Kidney (tissue), 14 donors: ENCODE measurements around the gene PF4V1. TPM values are rescaled to one million over a fixed set of nuclear protein-coding genes. Genes with fewer than 3 reads are reported as not detected.

ENCODE experiments used
- DNase-seq, 5 donors: peaks; one replicate each; pipeline ENCODE4 v3.0.0-alpha.2; 2013 to 2020
- FAIRE-seq: peaks from 2 replicates; lab custom pipeline; 2012; peaks lifted over from hg19 to GRCh38; lab: Jason Lieb, UNC
- H3K27ac ChIP-seq, 2 donors: one replicate each; pipeline ENCODE4 v1.7.0; 2013; ENCODE audit warnings: low read depth in 2 of 2, low read length in 2 of 2, inconsistent platforms in 1 of 2
- H3K27me3 ChIP-seq: one replicate; pipeline ENCODE4 v1.7.1; 2013; ENCODE audit warnings: low read length, inconsistent platforms; ENCODE audit not compliant: control insufficient read depth, insufficient read depth
- H3K36me3 ChIP-seq, 3 donors: one replicate each; pipeline versions ENCODE4 v1.7.0 to v1.7.1; 2013; ENCODE audit warnings: low read length in 3 of 3, control low read depth in 1 of 3, inconsistent platforms in 1 of 3; ENCODE audit not compliant: insufficient read depth in 3 of 3, control insufficient read depth in 2 of 3
- H3K4me1 ChIP-seq, 3 donors: one replicate each; pipeline versions ENCODE4 v1.7.0 to v1.7.1; 2013; ENCODE audit warnings: low read length in 3 of 3, inconsistent platforms in 1 of 3, low read depth in 1 of 3; ENCODE audit not compliant: control insufficient read depth in 2 of 3, insufficient read depth in 2 of 3
- H3K4me3 ChIP-seq, 3 donors: one replicate each; pipeline versions ENCODE4 v1.7.0 to v1.8.1; 2013; ENCODE audit warnings: low read length in 3 of 3, control low read depth in 1 of 3, inconsistent platforms in 1 of 3
- H3K9ac ChIP-seq, 3 donors: one replicate each; pipeline versions ENCODE4 v1.7.0 to v1.7.1; 2013; ENCODE audit warnings: low read length in 3 of 3, control low read depth in 1 of 3, inconsistent platforms in 1 of 3
- H3K9me3 ChIP-seq, 3 donors: one replicate each; pipeline versions ENCODE4 v1.7.0 to v1.7.1; 2013; ENCODE audit warnings: low read length in 3 of 3, control low read depth in 1 of 3, inconsistent platforms in 1 of 3; ENCODE audit not compliant: control insufficient read depth in 2 of 3, insufficient read depth in 1 of 3
- CTCF ChIP-seq: IDR thresholded peaks from 3 replicates; pipeline ENCODE4 v1.5.1; 2012; ENCODE audit warnings: mild to moderate bottlenecking, moderate library complexity, borderline replicate concordance; ENCODE audit not compliant: insufficient read depth; ENCODE audit errors: extremely low read depth
- intact Hi-C: fragments of 100-400 bp; cut with DNase I; formaldehyde crosslinking; loops from one replicate; pipeline ENCODE4 v1.11.1; 2022
- polyA plus RNA-seq: library from polyadenylated mRNA; stranded (reverse); fragments of 350-450 nt; fragmentation: Illumina TruSeq; extraction: RNeasy Lipid Tissue Mini Kit (QIAGEN cat#74804); gene quantifications from one replicate; pipeline ENCODE4 v1.2.3, GENCODE V29; 2014; ENCODE audit warnings: low read depth, low replicate concordance; ENCODE audit not compliant: insufficient read depth
- total RNA-seq: library from RNA; stranded (reverse); fragmentation: NEBNext Ultra II Directional; extraction: Animal tissue kit (Norgen Biotek cat#: 25700); gene quantifications from one replicate; pipeline ENCODE4 v1.2.1, GENCODE V29; 2021
- donor health status: control.
- donor health status: control.
- donor health status: control.
- donor health status: control.
- donor health status: control.
- donor health status: DM: yes; HTN: yes; CAD: no.
- donor health status: Normal renal cell carcinoma (clear cell type).

PF4V1 gene
- total and polyA plus RNA-seq, 2 donors from 2014 or later = 1.0 TPM; not detected in 1

- DNase-seq (no peak), FAIRE-seq (no peak)
- no peaks in the 10 kb centered on the region for H3K27me3 ChIP-seq
- no peaks in the 10 kb centered on the region for H3K36me3 ChIP-seq
- H3K9ac ChIP-seq = no peak overlapping the region
- TF ChIP-seq CTCF = no peak
- H3K9me3 ChIP-seq = no peaks in the 10 kb centered on the region
- no peak overlapping the region for H3K4me3 ChIP-seq
- intact Hi-C loops = no loop called here
- H3K4me1 ChIP-seq = no peaks in the 10 kb centered on the region
- no peak overlapping the region for H3K27ac ChIP-seq
These were observed 31.8 kb upstream of the PF4V1 start for GRCh38 chr4:73821325-73821724.

- FAIRE-seq = no peak
- no peak overlapping the region for H3K27ac ChIP-seq
- H3K4me3 ChIP-seq = no peak overlapping the region
- DNase-seq = no peak
- H3K27me3 ChIP-seq = no peaks in the 10 kb centered on the region
- no peaks in the 10 kb centered on the region for H3K36me3 ChIP-seq
- no peak overlapping the region for H3K9ac ChIP-seq
- no peak for TF ChIP-seq CTCF
- no peaks in the 10 kb centered on the region for H3K9me3 ChIP-seq
- intact Hi-C loops = no loop called here
- no peaks in the 10 kb centered on the region for H3K4me1 ChIP-seq
These were observed 30.7 kb upstream of the PF4V1 start for GRCh38 chr4:73822389-73822788.

DNA sequence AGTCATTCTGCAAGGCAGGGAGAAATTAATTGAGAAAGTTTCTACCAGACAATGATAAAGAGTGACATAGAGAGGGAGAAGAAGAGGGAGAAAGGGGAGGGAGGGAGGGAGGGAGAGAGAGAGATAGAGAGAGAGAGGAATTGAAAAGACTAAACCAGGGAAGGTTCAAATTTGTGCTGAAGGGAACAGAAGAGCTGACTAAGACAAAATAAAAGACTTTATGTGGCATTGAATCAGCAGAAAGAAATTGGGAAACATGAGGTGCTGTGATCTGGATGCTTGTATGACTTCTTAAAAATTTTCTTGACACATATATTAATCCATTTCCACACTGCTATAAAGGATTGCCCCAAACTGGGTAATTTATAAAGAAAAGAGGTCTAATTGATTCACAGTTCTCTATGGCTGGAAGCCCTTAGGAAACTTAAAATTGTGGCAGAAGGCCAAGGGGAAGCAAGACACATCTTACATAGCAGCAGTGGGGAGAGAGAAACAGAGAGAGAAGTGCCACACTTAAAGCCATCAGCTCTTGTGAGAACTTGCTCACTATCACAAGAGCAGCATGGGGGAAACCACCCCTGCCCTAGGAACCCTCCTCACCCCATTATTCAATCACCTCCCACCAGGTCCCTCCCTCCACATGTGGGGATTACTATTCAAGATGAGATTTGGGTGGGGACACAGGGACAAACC is 30.1 kb upstream of the PF4V1 start:
- no peak for FAIRE-seq

More for the DNA sequence above, 30.1 kb upstream of the PF4V1 start:
- no peak overlapping the region for H3K9ac ChIP-seq
- H3K27ac ChIP-seq = no peak overlapping the region
- DNase-seq = no peak
- intact Hi-C loops = no loop called here
- no peaks in the 10 kb centered on the region for H3K9me3 ChIP-seq
- no peaks in the 10 kb centered on the region for H3K27me3 ChIP-seq
- no peak for TF ChIP-seq CTCF
- H3K36me3 ChIP-seq = no peaks in the 10 kb centered on the region
- no peak overlapping the region for H3K4me3 ChIP-seq
- no peaks in the 10 kb centered on the region for H3K4me1 ChIP-seq
